SK-N-SH (cell line): ENCODE results near the gene FAM47E.

Experiments
- CTCF ChIP-seq: fragments of 200-600 bp; sonication (generic); IDR thresholded peaks from 2 replicates; pipeline ENCODE4 v1.6.1; 2017; ENCODE audit warnings: antibody characterized with exemption, mild to moderate bottlenecking, moderate library complexity
- ELF1 ChIP-seq: IDR thresholded peaks from 2 replicates; pipeline ENCODE4 v1.4.0; 2012
- EZH2phosphoT487 ChIP-seq: fragments of 200-600 bp; sonication (generic); IDR thresholded peaks from 2 replicates; pipeline ENCODE4 v1.6.1; 2017; ENCODE audit warnings: low read depth, mixed run types, mild to moderate bottlenecking, antibody characterized with exemption, moderate library complexity, borderline replicate concordance
- FOXJ3 ChIP-seq: sonication (generic); formaldehyde crosslinking; IDR thresholded peaks from 2 replicates; pipeline ENCODE4 v1.5.1; 2020; ENCODE audit warnings: mild to moderate bottlenecking, missing genetic modification reagents
- NRF1 ChIP-seq: IDR thresholded peaks from 2 replicates; pipeline ENCODE4 v1.6.1; 2012; ENCODE audit warnings: low read depth, mild to moderate bottlenecking, low read length
- REST ChIP-seq: IDR thresholded peaks from 2 replicates; pipeline ENCODE4 v1.6.1; 2012; ENCODE audit warnings: mild to moderate bottlenecking, low read depth, low read length, moderate library complexity
- SMC3 ChIP-seq: IDR thresholded peaks from 2 replicates; pipeline ENCODE4 v1.6.1; 2012; ENCODE audit warnings: low read depth, low read length, improper control_type of control experiment
- TEAD4 ChIP-seq: IDR thresholded peaks from 2 replicates; pipeline ENCODE4 v1.4.0; 2012; ENCODE audit warnings: mild to moderate bottlenecking, borderline replicate concordance; ENCODE audit not compliant: insufficient read depth
- YY1 ChIP-seq: IDR thresholded peaks from 2 replicates; pipeline ENCODE4 v1.4.0; 2012; ENCODE audit warnings: low read depth, mild to moderate bottlenecking

GRCh38 chr4:76233083-76233482 is 18.4 kb upstream of the FAM47E start:
- TF ChIP-seq YY1 (no peak), CTCF (no peak), FOXJ3 (CRISPR knock-in tag) (no peak), REST (no peak), EZH2phosphoT487 (no peak), SMC3 (no peak), TEAD4 (no peak), NRF1 (no peak), ELF1 (no peak)
